Frontal cortex (tissue), 4 donors: ENCODE measurements around the gene TRAF2. TPM values are rescaled to one million over a fixed set of nuclear protein-coding genes. Genes with fewer than 3 reads are reported as not detected.

ENCODE experiments used
- DNase-seq, 2 donors: peaks; one replicate each; pipeline ENCODE4 v3.0.0; 2012; ENCODE audit warnings: low spot score in 2 of 2
- FAIRE-seq: peaks from 2 replicates; lab custom pipeline; 2012; peaks lifted over from hg19 to GRCh38; lab: Jason Lieb, UNC
- total RNA-seq: library from RNA; depleted of rRNA; stranded (reverse); fragments of >200 nt; gene quantifications from one replicate; pipeline ENCODE4 v1.2.3, GENCODE V29; 2014
- donor health status: control.
- donor health status: control.
- donor health status: control.

TRAF2 gene
- total RNA-seq, 1 donor from 2014 or later = 7.3 TPM

- DNase-seq (no peak), FAIRE-seq (no peak)
These were observed 19.9 kb downstream of the TRAF2 start for GRCh38 chr9:136906266-136906665.

GRCh38 chr9:136907011-136907914, 20.9 kb downstream of the TRAF2 start:
- DNase-seq (no peak), FAIRE-seq (no peak)

GRCh38 chr9:136910197-136910900, 24.0 kb downstream of the TRAF2 start:
- FAIRE-seq = no peak
- no peak for DNase-seq

GRCh38 chr9:136910901-136911245, 24.6 kb downstream of the TRAF2 start:
- FAIRE-seq (no peak), DNase-seq (no peak)

- FAIRE-seq (no peak), DNase-seq (no peak)
These were observed 27.6 kb downstream of the TRAF2 start for GRCh38 chr9:136913701-136914438.

GRCh38 chr9:136915632-136916329, 29.5 kb downstream of the TRAF2 start:
- FAIRE-seq (no peak), DNase-seq (no peak)

GRCh38 chr9:136916330-136917184, 30.2 kb downstream of the TRAF2 start:
- DNase-seq = no peak
- FAIRE-seq = no peak

GRCh38 chr9:136917902-136918301, 31.6 kb downstream of the TRAF2 start:
- no peak for DNase-seq

GRCh38 chr9:136920069-136920468, 33.8 kb downstream of the TRAF2 start:
- FAIRE-seq (no peak), DNase-seq (no peak)

More at GRCh38 chr9:136917902-136918301, 31.6 kb downstream of the TRAF2 start:
- FAIRE-seq = no peak

GRCh38 chr9:136920734-136921231, 34.5 kb downstream of the TRAF2 start:
- DNase-seq = no peak
- no peak for FAIRE-seq

- FAIRE-seq (no peak), DNase-seq (no peak)
These were observed 35.0 kb downstream of the TRAF2 start for GRCh38 chr9:136921307-136921706.

- FAIRE-seq (no peak), DNase-seq (no peak)
These were observed 35.4 kb downstream of the TRAF2 start for GRCh38 chr9:136921718-136922117.

GRCh38 chr9:136922540-136922939, 36.2 kb downstream of the TRAF2 start:
- FAIRE-seq (no peak), DNase-seq (no peak)

GRCh38 chr9:136923881-136924280, 37.6 kb downstream of the TRAF2 start:
- FAIRE-seq (no peak), DNase-seq (no peak)

- FAIRE-seq (no peak), DNase-seq (no peak)
These were observed 39.3 kb downstream of the TRAF2 start for GRCh38 chr9:136925414-136926153.

GRCh38 chr9:136926154-136926704, 39.9 kb downstream of the TRAF2 start:
- no peak for DNase-seq
- no peak for FAIRE-seq

GRCh38 chr9:136926749-136927148, 40.4 kb downstream of the TRAF2 start:
- no peak for FAIRE-seq

More at GRCh38 chr9:136926749-136927148, 40.4 kb downstream of the TRAF2 start:
- no peak for DNase-seq
